Measurements from ENCODE around the gene KCTD2. TPM values are rescaled to one million over a fixed set of nuclear protein-coding genes. Genes with fewer than 3 reads are reported as not detected.
A peak's percentile ranks its signal among the peaks of the same experiment; 100 is the strongest.

Gene KCTD2
- total and polyA plus RNA-seq, 9 of the 15 experiments (the other 6 are each of a cell fraction or from before 2014, with no cell fraction given) = 1.7 to 32.9 (median 15.8) TPM

DNA sequence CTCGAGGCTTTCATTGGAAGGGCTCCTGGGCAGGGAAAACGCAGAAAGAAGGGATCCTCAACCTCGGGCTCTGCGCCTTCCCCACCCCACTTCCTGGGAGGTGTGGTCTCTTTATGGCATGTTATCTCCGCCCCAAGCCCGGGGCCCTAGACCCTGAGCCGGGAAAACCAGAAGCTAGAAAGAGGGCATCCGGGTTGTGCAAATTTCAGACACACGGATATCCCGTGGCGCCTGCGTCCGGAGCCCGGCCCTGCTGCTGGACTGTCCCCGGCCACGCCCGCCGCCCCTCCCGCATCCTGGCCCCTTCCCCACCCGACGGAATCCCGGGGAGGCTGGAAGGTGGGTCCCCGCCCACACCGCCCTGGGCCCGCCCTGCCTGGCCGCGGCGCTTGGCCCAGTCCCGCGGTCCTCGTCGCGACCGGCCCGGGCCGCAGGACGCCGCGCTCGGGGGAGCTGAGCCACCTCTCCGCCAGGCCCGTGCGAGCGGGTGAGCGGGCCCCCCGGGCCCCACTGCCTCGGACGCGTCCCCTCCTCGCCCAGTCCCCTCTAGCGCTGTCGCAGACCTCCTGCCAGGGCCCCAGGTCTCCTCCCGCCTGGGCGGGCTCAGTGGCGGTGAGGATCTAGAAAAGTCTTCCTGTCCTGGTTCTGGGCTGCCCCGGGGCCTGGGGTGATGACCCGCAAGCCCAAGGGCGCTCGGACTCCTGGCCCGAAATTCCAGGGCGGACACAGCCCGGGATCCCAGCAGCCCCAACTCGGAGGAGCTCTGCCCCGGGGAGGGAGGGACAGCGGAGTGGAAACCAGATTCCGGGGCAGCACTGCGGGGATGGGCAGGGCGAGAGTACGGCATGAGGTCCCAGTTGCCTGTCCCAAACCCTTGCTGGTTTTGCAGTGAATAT, 40.8 kb downstream of the KCTD2 start, which contains the start of gene SLC16A5 (continued):
- TF ChIP-seq, protein P1, sequence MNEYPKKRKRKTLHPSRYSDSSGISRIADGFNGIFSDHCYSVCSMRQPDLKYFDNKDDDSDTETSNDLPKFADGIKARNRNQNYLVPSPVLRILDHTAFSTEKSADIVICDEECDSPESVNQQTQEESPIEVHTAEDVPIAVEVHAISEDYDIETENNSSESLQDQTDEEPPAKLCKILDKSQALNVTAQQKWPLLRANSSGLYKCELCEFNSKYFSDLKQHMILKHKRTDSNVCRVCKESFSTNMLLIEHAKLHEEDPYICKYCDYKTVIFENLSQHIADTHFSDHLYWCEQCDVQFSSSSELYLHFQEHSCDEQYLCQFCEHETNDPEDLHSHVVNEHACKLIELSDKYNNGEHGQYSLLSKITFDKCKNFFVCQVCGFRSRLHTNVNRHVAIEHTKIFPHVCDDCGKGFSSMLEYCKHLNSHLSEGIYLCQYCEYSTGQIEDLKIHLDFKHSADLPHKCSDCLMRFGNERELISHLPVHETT (CRISPR knock-in tag; conservative IDR thresholded peaks at IDR 0.05 in 1 of 2, IDR thresholded peaks at IDR 0.05 in 1 of 2) = 0 out of 4 replicates have a peak, but pooled peaks of 1 of the 2 experiments have one; percentile 37
- peak; percentile 32; the same call in 1 of the 2 replicates for TF ChIP-seq L3MBTL2 (IDR thresholded peaks at IDR 0.05)
- TF ChIP-seq POLR2G (IDR thresholded peaks at IDR 0.05; ENCODE audit: low read depth, low read length) = peak; percentile 79
- TF ChIP-seq, protein P2, sequence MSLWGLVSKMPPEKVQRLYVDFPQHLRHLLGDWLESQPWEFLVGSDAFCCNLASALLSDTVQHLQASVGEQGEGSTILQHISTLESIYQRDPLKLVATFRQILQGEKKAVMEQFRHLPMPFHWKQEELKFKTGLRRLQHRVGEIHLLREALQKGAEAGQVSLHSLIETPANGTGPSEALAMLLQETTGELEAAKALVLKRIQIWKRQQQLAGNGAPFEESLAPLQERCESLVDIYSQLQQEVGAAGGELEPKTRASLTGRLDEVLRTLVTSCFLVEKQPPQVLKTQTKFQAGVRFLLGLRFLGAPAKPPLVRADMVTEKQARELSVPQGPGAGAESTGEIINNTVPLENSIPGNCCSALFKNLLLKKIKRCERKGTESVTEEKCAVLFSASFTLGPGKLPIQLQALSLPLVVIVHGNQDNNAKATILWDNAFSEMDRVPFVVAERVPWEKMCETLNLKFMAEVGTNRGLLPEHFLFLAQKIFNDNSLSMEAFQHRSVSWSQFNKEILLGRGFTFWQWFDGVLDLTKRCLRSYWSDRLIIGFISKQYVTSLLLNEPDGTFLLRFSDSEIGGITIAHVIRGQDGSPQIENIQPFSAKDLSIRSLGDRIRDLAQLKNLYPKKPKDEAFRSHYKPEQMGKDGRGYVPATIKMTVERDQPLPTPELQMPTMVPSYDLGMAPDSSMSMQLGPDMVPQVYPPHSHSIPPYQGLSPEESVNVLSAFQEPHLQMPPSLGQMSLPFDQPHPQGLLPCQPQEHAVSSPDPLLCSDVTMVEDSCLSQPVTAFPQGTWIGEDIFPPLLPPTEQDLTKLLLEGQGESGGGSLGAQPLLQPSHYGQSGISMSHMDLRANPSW (CRISPR knock-in tag; IDR thresholded peaks at IDR 0.05) = no peak
- TF ChIP-seq CBX3 (IDR thresholded peaks at IDR 0.05; ENCODE audit: borderline replicate concordance in 1 of 2, low read length in 2 of 2) = no peak; a peak in 1 of 3 replicates
- 0 out of 2 replicates have a peak, but pooled peaks have one; percentile 16 for TF ChIP-seq SOX6 (IDR thresholded peaks at IDR 0.05)
- TF ChIP-seq, protein P3, sequence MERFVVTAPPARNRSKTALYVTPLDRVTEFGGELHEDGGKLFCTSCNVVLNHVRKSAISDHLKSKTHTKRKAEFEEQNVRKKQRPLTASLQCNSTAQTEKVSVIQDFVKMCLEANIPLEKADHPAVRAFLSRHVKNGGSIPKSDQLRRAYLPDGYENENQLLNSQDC (CRISPR knock-in tag; IDR thresholded peaks at IDR 0.05) = no peak
- TF ChIP-seq, protein P4, sequence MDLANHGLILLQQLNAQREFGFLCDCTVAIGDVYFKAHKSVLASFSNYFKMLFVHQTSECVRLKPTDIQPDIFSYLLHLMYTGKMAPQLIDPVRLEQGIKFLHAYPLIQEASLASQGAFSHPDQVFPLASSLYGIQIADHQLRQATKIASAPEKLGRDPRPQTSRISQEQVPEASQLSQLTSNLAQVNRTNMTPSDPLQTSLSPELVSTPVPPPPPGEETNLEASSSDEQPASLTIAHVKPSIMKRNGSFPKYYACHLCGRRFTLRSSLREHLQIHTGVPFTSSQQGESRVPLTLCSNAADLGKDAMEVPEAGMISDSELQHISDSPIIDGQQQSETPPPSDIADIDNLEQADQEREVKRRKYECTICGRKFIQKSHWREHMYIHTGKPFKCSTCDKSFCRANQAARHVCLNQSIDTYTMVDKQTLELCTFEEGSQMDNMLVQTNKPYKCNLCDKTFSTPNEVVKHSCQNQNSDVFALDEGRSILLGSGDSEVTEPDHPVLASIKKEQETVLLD (IDR thresholded peaks at IDR 0.05) = no peak
- TF ChIP-seq DDX20 (tag; IDR thresholded peaks at IDR 0.05; ENCODE audit: low read depth) = no peak
- TF ChIP-seq MTA2 (IDR thresholded peaks at IDR 0.05; ENCODE audit: low read depth) = no peak
- no peak for TF ChIP-seq KHSRP (IDR thresholded peaks at IDR 0.05)
- TF ChIP-seq ZNF24 (IDR thresholded peaks at IDR 0.05) = no peak
- TF ChIP-seq MECOM (CRISPR knock-in tag; IDR thresholded peaks at IDR 0.05) = no peak
- no peak for TF ChIP-seq MAFF (IDR thresholded peaks at IDR 0.05; ENCODE audit: low read length)
- TF ChIP-seq ARID1B (IDR thresholded peaks at IDR 0.05) = no peak; the same call in 1 of the 2 replicates
- no peak for TF ChIP-seq DNMT1 (IDR thresholded peaks at IDR 0.05)
- no peak for TF ChIP-seq PHB (CRISPR knock-in tag; IDR thresholded peaks at IDR 0.05)
- no peak for TF ChIP-seq GABPB1 (CRISPR knock-in tag; IDR thresholded peaks at IDR 0.05)
- TF ChIP-seq, protein P5, sequence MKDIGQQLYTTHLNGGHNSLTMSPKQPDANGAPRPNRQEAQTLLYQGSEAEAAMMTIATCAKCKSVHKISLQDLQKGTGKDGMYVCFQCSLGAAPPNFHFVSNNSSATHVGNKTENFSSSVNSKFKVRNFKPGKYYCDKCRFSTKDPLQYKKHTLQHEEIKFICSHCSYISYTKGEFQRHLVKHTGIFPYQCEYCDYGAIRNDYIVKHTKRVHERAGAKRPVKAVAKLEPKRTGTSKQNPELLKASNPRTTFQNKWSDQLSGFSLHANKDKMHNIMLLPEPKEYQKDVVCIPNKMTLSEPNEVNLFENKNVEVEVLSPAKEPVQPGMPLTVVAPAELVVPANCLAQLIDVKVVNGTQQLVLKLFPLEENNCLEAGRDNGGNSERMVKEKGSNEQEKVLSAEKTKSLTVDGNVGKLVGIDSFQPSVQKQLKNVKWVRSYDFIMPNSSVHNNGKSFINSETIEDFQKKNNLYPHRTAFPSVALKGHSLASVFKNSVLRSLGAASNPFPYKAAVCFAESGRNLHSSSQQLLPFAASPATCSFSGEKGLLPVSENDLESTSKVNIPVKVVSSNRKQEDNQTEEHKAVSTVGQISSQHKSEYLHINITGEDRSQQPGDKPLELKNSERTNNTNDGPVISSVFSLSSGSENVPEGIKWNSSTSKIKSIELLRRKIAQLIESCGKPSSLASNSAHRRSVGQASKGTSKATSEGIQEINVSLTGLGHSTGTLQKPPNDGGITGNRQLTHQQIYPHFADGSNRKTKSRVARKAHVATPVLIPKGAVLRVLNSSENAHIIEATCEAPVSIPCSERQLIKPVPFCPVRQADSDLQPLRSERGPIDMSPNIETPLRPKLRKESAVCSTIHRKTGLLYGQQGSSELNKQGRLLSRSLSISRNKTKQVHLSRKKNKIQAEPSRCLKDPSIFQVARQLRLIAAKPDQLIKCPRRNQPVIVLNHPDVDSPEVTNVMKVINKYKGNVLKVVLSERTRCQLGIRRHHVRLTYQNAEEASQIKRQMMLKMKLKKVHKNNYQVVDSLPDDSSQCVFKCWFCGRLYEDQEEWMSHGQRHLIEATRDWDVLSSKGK (CRISPR knock-in tag; IDR thresholded peaks at IDR 0.05) = no peak
